ENCODE measurements around the gene SFT2D3. TPM values are rescaled to one million over a fixed set of nuclear protein-coding genes. Genes with fewer than 3 reads are reported as not detected.

Gene SFT2D3
- total and polyA plus RNA-seq, 2 of the 8 experiments (the other 6 are each of a cell fraction or from before 2014, with no cell fraction given) = 7.3 to 10.3 TPM

- TF ChIP-seq TAF7 (optimal IDR thresholded peaks at IDR 0.05; ENCODE audit: borderline replicate concordance, low read depth, low read length) (no peak), POLR2AphosphoS5 (IDR thresholded peaks at IDR 0.05; ENCODE audit: low read depth, low read length) (peak; percentile 37; the same call in 1 of the 2 replicates), HDAC2 (IDR thresholded peaks at IDR 0.05; ENCODE audit: borderline replicate concordance in 1 of 2, low read depth in 2 of 2, low read length in 2 of 2) (peak in 1 of 2 experiments; percentile 62; a peak in 1 of 4 replicates)
Observed at GRCh38 chr2:127700527-127701192, 637 bp upstream of the SFT2D3 start (continued).

Data from H1 (cell line).